ENCODE data around the gene SLC43A1.
A peak's percentile ranks its signal among the peaks of the same experiment; 100 is the strongest.

The SLC43A1 gene

DNA sequence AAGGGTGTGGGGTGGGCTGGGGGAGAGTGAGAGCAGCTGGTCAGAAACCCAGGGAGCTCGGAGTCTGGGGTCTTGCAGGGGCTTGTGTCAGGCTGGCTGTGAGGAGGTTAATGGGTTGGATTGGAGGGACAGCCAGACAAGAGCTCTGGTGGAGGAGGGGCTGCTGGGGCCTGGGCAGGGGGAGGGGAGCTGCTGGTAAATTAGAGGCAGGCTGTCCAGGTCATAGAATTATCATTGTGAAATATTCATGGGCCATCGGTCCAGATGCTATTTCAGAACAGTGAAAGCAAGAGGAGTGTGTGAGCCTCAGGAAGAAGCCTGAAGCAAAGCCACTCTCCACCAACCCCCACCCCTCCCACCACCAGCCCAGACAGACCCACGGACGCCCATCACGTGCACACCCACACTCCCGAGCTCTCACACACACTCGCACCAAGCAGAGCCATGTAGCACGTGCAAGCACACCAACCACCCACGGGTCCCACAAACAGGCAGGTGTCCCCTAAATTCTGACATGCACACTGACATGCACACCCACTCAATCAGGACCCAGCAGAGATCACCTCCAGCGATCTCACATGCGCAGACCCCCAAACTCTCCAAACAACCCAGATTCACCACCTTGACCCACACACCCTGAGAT lies 36.4 kb downstream of the SLC43A1 start:
- DNase-seq = no peak

DNA sequence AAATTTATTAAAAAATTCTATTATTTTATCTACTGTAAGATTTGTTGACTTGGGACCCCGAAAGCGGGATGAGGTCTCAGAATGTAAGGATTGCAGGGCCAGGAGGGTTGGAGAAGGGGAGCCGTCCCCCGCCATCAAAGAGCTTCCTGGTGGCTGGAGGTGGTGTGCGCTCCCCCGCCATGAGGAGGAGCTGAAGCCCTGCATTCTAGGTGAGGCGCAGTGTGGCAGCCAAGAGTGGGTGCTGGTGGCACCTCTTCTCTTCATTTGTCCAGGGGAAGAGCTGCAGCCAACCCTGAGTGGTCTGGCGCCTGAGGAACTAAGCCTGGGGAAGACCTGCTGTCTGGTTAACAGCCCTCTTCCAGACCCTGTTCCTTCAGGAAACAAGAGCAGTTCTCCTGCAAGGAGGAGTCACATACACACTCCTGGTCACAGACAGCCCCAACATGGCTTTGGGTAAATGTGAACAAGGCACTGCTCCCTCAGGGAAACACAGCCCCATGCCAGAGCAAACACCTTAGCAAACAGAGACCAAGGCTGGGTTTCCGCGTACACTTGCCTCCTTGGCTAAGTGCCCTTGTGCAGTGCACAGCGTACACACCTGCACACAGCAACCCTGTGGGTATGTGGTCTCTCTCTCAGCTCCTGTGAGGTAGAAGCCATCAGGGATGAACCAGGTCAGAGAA lies 37.9 kb downstream of the SLC43A1 start:
- peak; percentile 46 for DNase-seq

DNA sequence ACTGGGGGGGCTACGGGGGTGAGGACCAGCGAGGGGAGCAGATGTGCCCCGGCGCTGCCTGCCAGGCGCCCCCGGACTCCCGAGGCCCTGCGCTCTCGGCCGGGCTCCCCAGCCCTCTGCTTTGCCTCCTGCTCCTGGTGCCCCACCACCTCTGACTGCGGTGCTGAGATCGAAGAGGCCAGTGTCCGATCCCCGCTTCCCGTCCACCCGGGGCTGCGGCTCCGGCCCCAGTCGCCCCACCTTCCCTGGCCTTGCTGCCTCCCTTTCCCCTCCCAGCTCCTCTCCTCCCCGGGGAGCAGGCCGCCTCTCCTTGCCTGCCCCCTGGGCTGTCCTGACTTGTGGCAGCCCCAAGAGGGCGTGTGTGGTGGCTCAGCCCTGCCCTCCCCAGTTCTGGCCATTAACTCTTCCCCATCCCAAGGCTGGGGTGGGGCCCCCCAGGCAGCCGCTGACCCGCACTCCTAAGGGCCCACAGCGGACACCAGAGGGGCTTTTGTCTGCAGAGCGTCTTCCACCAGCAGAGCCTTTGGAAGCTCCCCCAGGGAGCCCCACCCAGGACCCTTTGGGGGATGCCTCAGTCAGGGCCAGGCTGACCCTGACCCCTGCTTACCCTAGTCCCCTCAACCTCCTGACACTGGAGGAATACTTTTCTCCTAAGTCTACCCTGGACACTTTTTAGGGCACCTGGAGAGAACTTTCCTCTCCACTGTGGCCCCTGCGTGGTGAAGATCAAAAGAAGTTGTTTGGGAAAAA lies 38.6 kb downstream of the SLC43A1 start:
- peak; percentile 60 for DNase-seq

DNA sequence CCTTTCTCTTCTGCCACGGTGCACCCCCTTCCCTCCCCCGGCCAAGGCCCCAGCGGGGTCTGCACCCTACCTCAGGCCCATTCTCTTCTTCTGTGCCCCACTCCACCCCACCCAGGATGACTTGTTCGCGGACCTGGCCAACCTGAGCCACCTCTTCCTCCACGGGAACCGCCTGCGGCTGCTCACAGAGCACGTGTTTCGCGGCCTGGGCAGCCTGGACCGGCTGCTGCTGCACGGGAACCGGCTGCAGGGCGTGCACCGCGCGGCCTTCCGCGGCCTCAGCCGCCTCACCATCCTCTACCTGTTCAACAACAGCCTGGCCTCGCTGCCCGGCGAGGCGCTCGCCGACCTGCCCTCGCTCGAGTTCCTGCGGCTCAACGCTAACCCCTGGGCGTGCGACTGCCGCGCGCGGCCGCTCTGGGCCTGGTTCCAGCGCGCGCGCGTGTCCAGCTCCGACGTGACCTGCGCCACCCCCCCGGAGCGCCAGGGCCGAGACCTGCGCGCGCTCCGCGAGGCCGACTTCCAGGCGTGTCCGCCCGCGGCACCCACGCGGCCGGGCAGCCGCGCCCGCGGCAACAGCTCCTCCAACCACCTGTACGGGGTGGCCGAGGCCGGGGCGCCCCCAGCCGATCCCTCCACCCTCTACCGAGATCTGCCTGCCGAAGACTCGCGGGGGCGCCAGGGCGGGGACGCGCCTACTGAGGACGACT lies 39.3 kb downstream of the SLC43A1 start:
- DNase-seq = peak; percentile 65

DNA sequence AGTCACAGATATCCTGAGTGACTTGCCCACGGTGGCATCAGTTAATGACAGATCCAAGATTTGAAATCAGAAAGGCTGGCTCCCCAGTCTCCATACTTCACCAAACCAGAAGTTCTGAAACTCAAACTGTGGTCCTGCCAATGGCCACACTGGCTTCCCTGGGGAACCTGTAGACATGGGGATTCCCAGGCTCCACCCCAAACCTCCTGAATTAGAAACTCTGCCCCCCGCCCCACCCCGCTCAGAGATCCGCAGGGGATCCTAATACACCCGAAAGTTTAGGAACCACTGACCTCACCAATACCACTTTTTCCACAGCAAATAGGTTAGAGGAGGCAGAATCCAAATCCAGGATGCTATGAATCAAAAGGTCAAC lies 39.8 kb downstream of the SLC43A1 start:
- DNase-seq = no peak

DNA sequence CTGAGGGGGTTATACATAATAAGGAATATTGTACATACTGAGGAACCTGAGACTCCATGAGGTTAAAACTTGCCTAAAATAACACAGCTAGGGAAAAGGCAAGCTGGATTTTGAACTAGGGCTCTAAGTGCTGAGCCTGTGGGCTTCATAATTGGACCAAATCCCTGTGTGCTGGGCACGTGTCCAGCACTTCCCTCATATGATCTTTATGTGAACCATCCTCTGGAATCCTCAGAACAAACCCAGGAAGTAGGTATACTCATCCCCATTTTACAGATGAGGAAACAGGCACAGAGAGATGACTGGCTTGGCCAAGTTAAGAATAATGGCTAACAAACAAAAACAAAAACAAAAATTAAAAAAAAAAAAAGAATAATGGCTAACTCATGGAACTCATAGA lies 40.3 kb downstream of the SLC43A1 start:
- DNase-seq = no peak

DNA sequence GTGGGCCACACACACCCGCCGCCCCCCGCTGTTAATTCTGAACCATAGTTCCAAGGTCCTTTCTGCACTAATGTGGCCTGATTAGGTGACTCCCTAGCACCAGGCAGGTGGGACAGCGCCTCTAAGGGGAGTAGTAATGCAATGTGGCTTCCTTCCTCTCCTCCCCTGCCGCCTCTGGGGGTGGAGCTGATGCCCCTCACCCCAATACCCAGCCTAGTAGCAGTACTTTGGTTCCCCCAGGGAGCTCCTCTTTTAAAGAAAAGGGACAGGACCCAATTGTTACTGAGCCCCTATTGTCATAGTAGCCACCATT lies 40.7 kb downstream of the SLC43A1 start:
- no peak for DNase-seq

DNA sequence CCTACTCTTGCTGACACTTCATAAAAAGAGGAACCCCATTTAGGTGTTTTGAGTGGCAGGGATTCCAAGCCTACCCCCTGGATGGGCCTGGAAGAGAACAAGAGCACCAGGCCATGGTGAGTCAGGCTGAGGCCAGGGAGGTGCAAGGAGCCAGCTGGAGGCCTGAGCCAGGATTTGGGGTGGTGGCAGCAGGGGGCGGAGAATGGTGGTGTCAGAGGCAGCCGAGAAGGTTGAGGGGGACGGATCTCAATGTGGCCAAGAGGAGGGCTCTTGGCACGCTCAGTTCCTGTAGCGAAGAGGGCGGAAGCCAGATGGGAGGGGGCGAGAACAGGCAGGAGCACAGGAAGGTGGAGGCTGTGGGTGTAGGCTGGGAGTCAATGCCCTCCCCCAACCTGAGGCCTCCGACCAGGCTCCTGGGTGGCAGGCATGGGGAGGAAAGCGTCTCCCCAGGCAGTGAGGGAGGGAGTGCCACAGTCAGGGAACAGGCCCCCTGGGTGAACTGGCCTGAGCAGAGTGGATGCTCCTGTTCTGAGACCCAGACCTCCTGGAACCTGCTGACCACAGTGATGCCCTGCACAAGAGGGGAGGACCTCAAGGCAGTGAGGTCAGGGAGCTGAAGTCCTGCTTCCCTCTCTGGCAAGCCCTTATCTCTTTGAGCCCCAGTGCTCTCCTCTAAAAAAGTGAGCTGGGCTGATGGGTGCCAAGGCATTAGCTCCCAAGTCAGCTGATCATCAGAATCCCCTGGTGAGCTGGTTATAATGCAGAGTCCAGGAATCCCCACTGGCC lies 41.3 kb downstream of the SLC43A1 start:
- no peak for DNase-seq

DNA sequence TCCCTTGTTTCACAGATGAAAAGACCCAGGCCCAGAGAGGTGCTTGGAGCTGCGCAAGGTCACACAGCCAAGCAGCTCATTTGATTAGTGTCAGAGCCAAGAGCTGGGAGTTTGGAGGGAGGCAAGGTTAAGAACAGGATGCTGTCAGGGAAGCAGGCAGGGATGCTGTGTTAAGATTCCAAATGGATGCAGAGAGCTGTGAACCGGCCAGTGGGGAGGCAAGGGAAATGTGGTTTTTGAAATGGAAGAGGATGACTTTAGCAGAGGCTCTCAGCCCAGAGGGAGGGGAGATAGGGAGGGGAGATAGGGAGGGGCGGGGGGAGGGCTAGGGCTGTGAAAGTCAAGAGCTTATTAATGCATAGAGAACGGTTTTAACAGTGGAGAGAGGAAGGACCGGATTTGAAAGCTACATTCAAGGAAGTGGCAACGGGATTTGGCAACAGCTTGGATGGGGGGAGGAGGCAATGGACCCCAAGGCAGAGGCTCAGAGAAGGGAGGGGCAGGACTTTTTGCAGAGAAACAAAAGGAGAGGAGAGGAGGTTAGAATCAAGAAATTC lies 42.1 kb downstream of the SLC43A1 start:
- DNase-seq = no peak

DNA sequence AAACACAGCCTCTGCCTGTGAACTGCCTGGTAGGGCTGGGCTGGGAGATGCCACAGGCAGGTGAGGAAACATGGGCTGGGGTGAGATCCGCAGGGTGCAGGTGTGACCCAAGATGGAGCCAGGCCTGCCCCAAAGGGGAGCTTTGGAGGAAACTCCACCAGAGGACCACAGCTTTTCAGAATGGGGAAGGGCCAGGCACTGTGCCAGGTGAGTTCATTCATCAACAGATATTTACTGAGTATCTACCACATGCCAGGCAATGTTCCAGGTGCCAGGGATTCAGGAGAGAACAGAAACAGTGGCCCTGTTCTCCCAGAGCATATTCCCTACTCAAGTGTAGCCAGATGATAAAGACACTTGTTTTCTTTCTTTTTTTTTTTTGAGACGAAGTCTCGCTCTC lies 44.0 kb downstream of the SLC43A1 start:
- no peak for DNase-seq

DNA sequence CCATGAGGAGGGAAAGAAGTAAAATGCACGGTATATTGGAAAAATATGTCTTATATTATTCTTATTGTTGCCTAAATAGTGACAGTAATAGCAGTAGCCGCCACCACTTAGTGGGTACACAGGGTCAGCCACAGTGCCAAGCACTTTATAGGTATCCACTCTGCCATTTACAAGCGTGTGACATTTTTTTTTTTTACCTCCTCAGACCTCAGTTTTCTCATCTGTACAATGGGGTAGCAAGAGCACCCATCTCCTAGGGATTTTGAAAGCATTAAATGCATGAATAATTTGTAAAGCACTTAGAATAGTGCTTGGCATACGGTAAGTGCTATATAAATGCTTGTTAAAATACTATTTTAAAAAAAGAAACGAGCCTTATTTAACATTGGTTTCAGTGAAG lies 46.2 kb downstream of the SLC43A1 start:
- DNase-seq = no peak

DNA sequence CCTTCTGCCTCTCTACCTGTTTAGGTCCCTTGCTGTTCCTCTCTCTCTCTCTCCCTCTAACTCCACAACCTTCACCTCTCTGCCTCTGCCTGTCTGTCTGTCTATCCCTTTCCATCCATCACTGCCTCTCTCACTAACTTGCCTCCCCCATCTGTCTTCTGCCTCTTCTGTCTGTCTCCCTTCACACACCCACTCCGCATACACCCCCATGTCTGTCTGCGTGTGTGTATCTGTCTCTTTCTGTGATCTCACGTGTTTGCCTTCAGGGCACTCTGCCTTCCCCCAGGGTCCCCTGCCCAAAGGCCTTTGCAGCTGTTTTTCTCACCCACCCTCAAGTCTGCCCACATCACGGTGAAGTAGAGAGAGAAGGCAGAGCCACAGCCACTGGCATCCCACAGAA lies 47.2 kb downstream of the SLC43A1 start:
- DNase-seq = no peak

DNA sequence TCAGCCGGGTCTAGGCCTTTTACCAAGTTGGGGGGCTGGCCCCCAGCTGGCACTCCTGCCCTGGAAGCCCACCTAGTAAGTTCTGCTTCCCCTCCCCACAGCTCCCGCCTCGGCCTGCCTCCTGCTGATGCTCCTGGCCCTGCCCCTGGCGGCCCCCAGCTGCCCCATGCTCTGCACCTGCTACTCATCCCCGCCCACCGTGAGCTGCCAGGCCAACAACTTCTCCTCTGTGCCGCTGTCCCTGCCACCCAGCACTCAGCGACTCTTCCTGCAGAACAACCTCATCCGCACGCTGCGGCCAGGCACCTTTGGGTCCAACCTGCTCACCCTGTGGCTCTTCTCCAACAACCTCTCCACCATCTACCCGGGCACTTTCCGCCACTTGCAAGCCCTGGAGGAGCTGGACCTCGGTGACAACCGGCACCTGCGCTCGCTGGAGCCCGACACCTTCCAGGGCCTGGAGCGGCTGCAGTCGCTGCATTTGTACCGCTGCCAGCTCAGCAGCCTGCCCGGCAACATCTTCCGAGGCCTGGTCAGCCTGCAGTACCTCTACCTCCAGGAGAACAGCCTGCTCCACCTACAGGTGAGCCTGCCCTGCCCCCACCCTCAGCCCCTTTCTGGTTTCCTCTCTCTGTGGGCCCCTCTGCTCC lies 47.9 kb downstream of the SLC43A1 start:
- DNase-seq = no peak

DNA sequence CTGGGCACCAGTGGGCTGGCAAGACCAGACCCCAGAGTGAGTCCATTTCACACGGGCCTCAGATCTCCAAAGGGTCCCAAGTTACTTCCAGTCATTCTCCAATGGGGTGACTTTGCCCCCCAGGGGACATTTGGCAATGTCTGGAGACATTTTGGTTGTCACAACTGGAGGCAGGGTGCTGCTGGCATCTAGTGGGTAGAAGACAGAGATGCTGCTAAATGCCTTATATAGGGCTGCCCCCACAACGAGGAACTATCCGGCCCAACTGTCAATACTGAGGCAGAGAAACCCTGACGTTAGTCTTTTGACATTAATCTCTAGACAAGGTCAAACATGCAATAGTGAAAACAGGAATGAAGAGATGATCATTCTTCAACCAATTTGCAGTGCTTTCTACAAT lies 48.8 kb downstream of the SLC43A1 start:
- no peak for DNase-seq

DNA sequence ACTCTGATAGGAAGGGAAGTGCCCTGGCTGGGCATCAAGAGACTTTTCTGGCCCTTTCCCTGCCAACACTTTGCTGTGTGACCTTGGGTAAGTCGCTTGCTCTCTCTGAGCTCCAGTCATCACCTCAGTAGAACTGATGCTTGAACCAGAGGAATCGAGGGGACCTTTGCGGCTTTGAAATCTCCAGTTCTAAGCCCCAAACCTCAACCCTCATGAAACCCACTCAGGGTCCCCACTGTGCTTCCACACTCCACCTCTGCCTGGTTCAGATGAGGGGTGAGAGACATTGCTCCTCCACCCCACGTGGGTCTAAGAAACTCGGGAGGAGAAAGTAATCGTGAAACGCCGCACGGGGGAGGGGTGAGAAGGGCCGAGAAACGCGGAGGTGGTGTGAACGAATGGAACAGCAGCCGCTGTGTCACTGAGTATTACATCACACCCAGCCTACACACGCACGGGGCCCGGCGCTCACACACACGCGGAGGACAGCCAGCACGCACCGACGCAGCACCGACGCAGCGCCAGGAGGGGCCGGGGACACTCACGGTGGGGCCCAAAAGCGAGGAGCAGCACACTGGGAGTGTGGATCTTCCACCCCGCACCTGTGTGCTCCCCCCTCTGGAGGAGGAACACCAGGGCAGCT lies 50.8 kb downstream of the SLC43A1 start:
- no peak for DNase-seq

DNA sequence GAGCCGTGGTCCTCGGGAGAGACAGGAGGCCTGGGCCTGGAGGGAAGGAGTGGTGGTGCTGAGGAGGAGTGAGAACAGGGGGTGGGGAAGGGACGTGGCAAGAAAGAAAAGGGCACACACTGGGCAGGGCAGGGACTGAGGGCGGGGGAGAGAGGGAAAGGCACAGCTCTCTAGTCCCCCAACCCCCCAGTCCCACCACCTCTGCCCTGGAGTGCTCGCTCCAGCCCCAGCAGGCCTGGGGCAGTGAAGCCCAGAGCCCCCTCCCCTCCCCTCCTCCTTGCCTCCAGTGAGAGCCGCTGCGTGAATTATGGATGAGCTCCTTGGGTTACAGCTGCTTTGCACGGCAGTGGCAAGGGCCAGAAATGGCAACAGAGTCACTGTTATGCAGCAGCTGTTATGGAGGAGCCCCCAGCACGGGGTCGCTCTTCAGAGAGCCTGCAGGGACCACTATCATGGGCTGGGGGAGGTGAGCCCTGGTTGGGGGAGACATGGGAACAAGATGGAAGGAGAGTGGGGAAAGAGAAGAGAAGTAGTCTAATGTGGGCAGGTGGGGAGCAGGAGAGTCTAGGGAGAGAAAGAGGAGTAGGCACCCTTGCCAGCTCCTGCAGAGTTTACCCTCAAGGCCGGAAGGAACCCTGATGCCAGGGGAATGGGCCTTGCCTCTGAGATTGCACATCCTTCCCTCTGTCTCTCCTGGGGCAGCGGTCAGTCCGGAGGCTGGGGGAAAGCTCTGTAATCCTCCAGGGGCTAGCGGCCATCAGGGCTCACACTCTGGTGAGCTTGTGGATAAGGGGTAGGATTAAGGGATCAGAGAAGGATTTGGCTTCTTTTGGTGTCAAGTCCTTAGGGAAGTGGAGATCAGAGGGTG lies 51.6 kb downstream of the SLC43A1 start:
- no peak for DNase-seq

DNA sequence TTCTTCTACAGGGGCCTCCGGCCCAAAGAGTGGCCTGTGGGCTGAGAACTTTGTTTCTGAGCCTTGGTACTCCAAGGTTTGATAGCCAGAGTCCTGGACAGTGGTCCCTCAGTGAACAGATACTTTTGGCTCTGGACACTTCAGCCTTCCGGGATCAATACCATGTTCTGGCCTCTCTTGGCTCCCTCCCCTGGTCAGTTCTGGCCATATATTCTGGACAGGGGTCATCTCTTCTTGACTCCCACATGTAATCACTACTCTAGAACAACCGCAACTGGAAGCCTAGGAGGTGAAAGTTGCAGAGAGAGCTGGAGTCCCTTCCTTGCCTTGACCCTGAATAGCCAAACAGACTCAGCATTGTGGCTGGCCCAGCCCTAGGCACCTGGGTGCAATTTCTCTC lies 52.9 kb downstream of the SLC43A1 start:
- DNase-seq = no peak

DNA sequence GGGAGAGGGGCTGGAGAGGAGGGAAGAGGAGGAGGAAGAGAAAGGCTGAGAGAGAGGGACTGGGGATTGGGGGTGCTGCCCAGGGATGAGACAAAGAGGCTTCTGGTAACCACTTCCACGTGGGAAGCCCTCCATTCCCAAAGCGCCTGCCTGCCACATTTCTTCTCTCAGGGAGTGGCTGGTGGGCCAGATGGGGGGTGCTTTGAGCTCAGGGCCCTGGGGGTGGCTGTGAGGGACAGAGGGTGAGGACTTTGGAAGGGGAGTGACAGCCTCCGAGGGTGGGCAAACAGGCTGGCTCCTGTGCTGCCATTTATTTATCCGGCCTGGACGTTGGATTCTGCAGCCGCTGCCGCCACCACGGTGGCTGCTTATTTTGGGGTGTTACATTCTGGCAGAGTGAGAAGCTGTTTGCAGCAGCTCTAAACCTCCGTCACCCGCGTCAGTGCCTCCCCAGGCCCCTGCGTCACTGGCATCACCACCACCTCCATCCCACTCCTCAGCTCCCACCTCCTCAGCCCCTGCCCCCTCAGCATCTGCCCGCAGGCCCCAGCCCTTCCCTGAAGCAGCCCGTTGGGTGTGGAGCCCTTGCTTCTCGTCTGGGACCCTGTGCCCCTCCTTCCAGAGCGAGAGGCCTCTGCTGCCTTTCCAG lies 53.5 kb downstream of the SLC43A1 start:
- no peak for DNase-seq

DNA sequence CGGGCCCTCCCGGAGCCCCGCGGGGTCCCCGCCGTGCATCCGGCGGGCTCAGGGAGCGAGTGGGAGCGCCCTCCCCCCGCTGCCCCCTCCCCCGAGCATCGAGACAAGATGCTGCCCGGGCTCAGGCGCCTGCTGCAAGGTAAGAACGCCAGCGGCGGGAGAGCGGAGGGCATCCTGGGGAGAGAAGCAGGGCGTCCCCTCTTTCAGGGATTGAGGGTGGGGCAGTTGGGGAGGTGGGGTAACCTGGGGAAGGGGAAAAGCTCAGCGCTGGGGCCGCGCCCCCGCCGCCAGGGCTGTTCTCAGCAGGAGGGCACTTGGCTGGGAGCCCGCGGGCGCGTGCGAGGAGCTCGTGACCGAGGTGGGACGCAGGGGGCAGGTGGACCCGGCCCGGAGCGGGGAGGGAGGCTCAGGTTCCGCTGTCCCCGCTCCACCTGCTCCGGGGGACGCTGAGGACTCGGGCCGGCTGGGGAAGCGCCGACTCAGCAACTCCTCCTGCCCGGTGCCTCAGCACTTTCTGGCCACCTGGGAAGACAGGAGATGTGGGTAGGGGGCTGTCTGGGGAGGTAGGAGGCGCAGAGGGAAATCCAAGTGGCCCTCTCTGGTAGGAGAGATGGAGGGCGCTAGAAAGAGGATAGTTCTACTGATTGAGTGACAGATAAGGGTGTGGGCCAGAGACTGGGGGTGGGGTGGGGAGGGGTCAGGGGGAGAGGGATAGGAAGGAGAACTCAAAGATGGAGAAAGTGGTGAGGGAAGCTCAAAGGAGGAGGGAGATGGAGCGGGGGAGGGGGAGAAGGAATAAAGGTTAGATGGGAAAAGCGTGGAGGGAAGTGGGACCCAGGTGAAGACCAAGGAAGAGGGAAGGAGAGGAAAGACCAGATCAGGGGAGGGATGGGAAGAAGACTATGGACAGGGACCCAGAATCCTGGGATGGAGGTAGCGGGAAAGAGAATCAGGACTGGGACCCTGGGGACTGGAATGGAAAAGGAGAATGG lies 54.4 kb downstream of the SLC43A1 start:
- peak; percentile 57 for DNase-seq

All from DMS53 (cell line).